ENCODE results near the gene MSL1. TPM values are rescaled to one million over a fixed set of nuclear protein-coding genes. Genes with fewer than 3 reads are reported as not detected.

MSL1 gene
- total and polyA plus RNA-seq, 9 of the 15 experiments (the other 6 are each of a cell fraction or from before 2014, with no cell fraction given): 13.8 to 120 (median 61.9) TPM

DNA sequence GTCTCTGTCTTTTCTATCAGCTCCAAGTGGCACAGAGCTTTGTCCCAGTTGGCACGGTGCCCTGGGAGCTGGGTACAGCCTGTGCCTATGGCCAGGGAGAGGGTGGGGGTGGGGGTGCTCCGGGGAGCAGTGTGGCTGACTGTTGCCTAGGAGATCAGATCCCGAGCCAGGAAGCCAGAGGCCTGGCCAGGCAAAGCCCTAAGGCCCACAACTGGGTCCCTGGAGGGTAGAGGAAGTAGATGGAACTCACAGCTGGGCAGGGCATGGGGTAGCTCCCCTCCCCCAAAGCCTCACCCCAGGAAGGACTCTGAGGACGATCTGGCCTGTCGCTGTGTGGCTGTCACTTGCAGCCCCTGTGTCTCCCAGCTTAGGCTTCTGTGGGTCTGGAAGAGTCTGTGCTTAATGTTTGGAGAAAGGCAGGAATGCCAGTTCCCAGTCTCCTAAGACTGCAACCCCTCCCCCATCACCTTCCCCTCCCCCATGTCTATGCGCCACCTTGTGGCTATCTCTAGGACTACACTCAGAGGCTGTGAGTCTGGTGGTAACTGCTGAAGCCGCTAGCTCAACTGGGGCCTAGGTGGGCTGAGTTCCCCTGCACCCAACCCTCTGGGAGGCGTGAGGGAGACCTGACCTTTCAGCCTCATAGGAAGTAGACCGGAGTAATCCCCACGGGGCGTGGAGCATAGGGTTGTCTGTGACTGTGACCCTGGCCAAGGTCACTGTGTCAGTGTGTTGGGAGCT is 46.4 kb upstream of the MSL1 start (continued):
- TF ChIP-seq TEAD4 (IDR thresholded peaks at IDR 0.05; ENCODE audit: low read length) (peak; percentile 12; the same call in 1 of the 2 replicates), TEAD4 (CRISPR knock-in tag; IDR thresholded peaks at IDR 0.05; ENCODE audit: borderline replicate concordance) (no peak), CUX1 (CRISPR knock-in tag; IDR thresholded peaks at IDR 0.05) (no peak), KAT8 (IDR thresholded peaks at IDR 0.05; ENCODE audit: low read depth) (no peak), TRIM28 (IDR thresholded peaks at IDR 0.05) (no peak), YY1 (IDR thresholded peaks at IDR 0.05; ENCODE audit: borderline replicate concordance in 1 of 3, control insufficient read depth in 1 of 3, extremely low read depth in 1 of 3, insufficient read depth in 3 of 3, insufficient read length in 1 of 3, insufficient replicate concordance in 2 of 3, low read depth in 1 of 3, low read length in 2 of 3) (peak in 1 of 3 experiments; percentile 18), ZNF354B (CRISPR knock-in tag; IDR thresholded peaks at IDR 0.05) (no peak), CCNT2 (IDR thresholded peaks at IDR 0.05; ENCODE audit: borderline replicate concordance, extremely low read depth, insufficient read length, low read depth, low read length) (no peak), MCM5 (IDR thresholded peaks at IDR 0.05; ENCODE audit: low read depth) (no peak), E2F5 (CRISPR knock-in tag; IDR thresholded peaks at IDR 0.05) (no peak), ZBTB2 (IDR thresholded peaks at IDR 0.05) (peak; percentile 54; the same call in 1 of the 2 replicates)
- TF ChIP-seq, protein P1, sequence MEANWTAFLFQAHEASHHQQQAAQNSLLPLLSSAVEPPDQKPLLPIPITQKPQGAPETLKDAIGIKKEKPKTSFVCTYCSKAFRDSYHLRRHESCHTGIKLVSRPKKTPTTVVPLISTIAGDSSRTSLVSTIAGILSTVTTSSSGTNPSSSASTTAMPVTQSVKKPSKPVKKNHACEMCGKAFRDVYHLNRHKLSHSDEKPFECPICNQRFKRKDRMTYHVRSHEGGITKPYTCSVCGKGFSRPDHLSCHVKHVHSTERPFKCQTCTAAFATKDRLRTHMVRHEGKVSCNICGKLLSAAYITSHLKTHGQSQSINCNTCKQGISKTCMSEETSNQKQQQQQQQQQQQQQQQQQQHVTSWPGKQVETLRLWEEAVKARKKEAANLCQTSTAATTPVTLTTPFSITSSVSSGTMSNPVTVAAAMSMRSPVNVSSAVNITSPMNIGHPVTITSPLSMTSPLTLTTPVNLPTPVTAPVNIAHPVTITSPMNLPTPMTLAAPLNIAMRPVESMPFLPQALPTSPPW (CRISPR knock-in tag; IDR thresholded peaks at IDR 0.05): peak; percentile 76
- TF ChIP-seq, protein P2, sequence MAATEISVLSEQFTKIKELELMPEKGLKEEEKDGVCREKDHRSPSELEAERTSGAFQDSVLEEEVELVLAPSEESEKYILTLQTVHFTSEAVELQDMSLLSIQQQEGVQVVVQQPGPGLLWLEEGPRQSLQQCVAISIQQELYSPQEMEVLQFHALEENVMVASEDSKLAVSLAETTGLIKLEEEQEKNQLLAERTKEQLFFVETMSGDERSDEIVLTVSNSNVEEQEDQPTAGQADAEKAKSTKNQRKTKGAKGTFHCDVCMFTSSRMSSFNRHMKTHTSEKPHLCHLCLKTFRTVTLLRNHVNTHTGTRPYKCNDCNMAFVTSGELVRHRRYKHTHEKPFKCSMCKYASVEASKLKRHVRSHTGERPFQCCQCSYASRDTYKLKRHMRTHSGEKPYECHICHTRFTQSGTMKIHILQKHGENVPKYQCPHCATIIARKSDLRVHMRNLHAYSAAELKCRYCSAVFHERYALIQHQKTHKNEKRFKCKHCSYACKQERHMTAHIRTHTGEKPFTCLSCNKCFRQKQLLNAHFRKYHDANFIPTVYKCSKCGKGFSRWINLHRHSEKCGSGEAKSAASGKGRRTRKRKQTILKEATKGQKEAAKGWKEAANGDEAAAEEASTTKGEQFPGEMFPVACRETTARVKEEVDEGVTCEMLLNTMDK (IDR thresholded peaks at IDR 0.05; ENCODE audit: borderline replicate concordance, insufficient read depth, low read depth, low read length, poor library complexity, severe bottlenecking): peak; percentile 67
- TF ChIP-seq, protein P3, sequence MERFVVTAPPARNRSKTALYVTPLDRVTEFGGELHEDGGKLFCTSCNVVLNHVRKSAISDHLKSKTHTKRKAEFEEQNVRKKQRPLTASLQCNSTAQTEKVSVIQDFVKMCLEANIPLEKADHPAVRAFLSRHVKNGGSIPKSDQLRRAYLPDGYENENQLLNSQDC (CRISPR knock-in tag; IDR thresholded peaks at IDR 0.05): no peak
